Prostate gland (tissue), 2 donors: ENCODE measurements around the gene SF3B2.

Experiments used
- CTCF ChIP-seq, 4 experiments: fragments of 200-600 bp in 2 of 4; fragments of 450-650 bp in 2 of 4; sonication (generic) in 2 of 4; IDR thresholded peaks; 1 replicate in 3 of 4; 2 replicates in 1 of 4; pipeline ENCODE4 v1.5.1; 2016 to 2019; ENCODE audit warnings: antibody characterized with exemption in 4 of 4, mild to moderate bottlenecking in 2 of 4, moderate library complexity in 2 of 4
- POLR2A ChIP-seq: fragments of 450-650 bp; IDR thresholded peaks from one replicate; pipeline ENCODE4 v1.6.1; 2016; ENCODE audit warnings: antibody characterized with exemption, mild to moderate bottlenecking
- POLR2AphosphoS5 ChIP-seq: sonication (generic); formaldehyde crosslinking; IDR thresholded peaks from one replicate; pipeline ENCODE4 v1.6.1; 2017; ENCODE audit warnings: antibody characterized with exemption

GRCh38 chr11:66015454-66015881 is 36.7 kb upstream of the SF3B2 start:
- TF ChIP-seq POLR2A = no peak
- no peak for TF ChIP-seq POLR2AphosphoS5
- TF ChIP-seq CTCF (IDR thresholded peaks at IDR 0.05) = no peak
